WTC11 (cell line): ENCODE measurements around the gene HMGB1.

Experiments used
- ATF3 ChIP-seq: sonication (generic); formaldehyde crosslinking; conservative IDR thresholded peaks from 2 replicates; pipeline ENCODE4 v1.8.1; 2022; ENCODE audit warnings: mild to moderate bottlenecking, missing genetic modification reagents
- ELF4 ChIP-seq: sonication (generic); formaldehyde crosslinking; IDR thresholded peaks from 2 replicates; pipeline ENCODE4 v1.8.1; 2022; ENCODE audit warnings: low read depth, mild to moderate bottlenecking, moderate library complexity, missing genetic modification reagents
- JUN ChIP-seq: sonication (generic); formaldehyde crosslinking; IDR thresholded peaks from 2 replicates; pipeline ENCODE4 v1.8.0; 2023; ENCODE audit warnings: mild to moderate bottlenecking, missing genetic modification reagents
- NFYB ChIP-seq: sonication (generic); formaldehyde crosslinking; conservative IDR thresholded peaks from 2 replicates; pipeline ENCODE4 v1.8.0; 2022; ENCODE audit warnings: low read depth, missing genetic modification reagents
- RELA ChIP-seq: sonication (generic); formaldehyde crosslinking; IDR thresholded peaks from 2 replicates; pipeline ENCODE4 v1.8.1; 2022; ENCODE audit warnings: missing genetic modification reagents, mild to moderate bottlenecking, borderline replicate concordance
- TCF7 ChIP-seq: sonication (generic); formaldehyde crosslinking; IDR thresholded peaks from 2 replicates; pipeline ENCODE4 v1.8.0; 2022; ENCODE audit warnings: mild to moderate bottlenecking, low read depth, missing genetic modification reagents, moderate library complexity
- TP53 ChIP-seq: sonication (generic); formaldehyde crosslinking; IDR thresholded peaks from 2 replicates; pipeline ENCODE4 v1.8.1; 2023; ENCODE audit warnings: mild to moderate bottlenecking, missing genetic modification reagents
- ZNF232 ChIP-seq: sonication (generic); formaldehyde crosslinking; IDR thresholded peaks from 2 replicates; pipeline ENCODE4 v1.8.0; 2022; ENCODE audit warnings: mild to moderate bottlenecking, missing genetic modification reagents
- ZNF317 ChIP-seq: sonication (generic); formaldehyde crosslinking; IDR thresholded peaks from 2 replicates; pipeline ENCODE4 v1.8.1; 2023; ENCODE audit warnings: low read depth, mild to moderate bottlenecking, moderate library complexity, missing genetic modification reagents, borderline replicate concordance
- TF ChIP-seq, protein P1 (sequence below): fragments of 200-600 bp; IDR thresholded peaks from 2 replicates; pipeline ENCODE4 v1.8.0; 2022; ENCODE audit warnings: antibody characterized with exemption
- TF ChIP-seq, protein P2 (sequence below): sonication (generic); formaldehyde crosslinking; IDR thresholded peaks from 2 replicates; pipeline ENCODE4 v1.8.1; 2023; ENCODE audit warnings: mild to moderate bottlenecking, missing genetic modification reagents
- TF ChIP-seq, protein P3 (sequence below): sonication (generic); formaldehyde crosslinking; IDR thresholded peaks from 2 replicates; pipeline ENCODE4 v1.8.1; 2023; ENCODE audit warnings: mild to moderate bottlenecking, missing genetic modification reagents, borderline replicate concordance

- TF ChIP-seq, protein P1, sequence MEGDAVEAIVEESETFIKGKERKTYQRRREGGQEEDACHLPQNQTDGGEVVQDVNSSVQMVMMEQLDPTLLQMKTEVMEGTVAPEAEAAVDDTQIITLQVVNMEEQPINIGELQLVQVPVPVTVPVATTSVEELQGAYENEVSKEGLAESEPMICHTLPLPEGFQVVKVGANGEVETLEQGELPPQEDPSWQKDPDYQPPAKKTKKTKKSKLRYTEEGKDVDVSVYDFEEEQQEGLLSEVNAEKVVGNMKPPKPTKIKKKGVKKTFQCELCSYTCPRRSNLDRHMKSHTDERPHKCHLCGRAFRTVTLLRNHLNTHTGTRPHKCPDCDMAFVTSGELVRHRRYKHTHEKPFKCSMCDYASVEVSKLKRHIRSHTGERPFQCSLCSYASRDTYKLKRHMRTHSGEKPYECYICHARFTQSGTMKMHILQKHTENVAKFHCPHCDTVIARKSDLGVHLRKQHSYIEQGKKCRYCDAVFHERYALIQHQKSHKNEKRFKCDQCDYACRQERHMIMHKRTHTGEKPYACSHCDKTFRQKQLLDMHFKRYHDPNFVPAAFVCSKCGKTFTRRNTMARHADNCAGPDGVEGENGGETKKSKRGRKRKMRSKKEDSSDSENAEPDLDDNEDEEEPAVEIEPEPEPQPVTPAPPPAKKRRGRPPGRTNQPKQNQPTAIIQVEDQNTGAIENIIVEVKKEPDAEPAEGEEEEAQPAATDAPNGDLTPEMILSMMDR, result peak; percentile 63
- TF ChIP-seq NFYB (no peak), ZNF317 (CRISPR knock-in tag) (no peak), ZNF232 (peak; percentile 86), ELF4 (CRISPR knock-in tag) (no peak; the same call in 1 of the 2 replicates), ATF3 (CRISPR knock-in tag) (no peak), TP53 (peak; percentile 86), RELA (CRISPR knock-in tag) (0 out of 2 replicates have a peak, but pooled peaks have one; percentile 55), JUN (0 out of 2 replicates have a peak, but pooled peaks have one; percentile 45), TCF7 (CRISPR knock-in tag) (0 out of 2 replicates have a peak, but pooled peaks have one; percentile 34)
- TF ChIP-seq, protein P2, sequence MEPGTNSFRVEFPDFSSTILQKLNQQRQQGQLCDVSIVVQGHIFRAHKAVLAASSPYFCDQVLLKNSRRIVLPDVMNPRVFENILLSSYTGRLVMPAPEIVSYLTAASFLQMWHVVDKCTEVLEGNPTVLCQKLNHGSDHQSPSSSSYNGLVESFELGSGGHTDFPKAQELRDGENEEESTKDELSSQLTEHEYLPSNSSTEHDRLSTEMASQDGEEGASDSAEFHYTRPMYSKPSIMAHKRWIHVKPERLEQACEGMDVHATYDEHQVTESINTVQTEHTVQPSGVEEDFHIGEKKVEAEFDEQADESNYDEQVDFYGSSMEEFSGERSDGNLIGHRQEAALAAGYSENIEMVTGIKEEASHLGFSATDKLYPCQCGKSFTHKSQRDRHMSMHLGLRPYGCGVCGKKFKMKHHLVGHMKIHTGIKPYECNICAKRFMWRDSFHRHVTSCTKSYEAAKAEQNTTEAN, result peak; percentile 94
- TF ChIP-seq, protein P3, sequence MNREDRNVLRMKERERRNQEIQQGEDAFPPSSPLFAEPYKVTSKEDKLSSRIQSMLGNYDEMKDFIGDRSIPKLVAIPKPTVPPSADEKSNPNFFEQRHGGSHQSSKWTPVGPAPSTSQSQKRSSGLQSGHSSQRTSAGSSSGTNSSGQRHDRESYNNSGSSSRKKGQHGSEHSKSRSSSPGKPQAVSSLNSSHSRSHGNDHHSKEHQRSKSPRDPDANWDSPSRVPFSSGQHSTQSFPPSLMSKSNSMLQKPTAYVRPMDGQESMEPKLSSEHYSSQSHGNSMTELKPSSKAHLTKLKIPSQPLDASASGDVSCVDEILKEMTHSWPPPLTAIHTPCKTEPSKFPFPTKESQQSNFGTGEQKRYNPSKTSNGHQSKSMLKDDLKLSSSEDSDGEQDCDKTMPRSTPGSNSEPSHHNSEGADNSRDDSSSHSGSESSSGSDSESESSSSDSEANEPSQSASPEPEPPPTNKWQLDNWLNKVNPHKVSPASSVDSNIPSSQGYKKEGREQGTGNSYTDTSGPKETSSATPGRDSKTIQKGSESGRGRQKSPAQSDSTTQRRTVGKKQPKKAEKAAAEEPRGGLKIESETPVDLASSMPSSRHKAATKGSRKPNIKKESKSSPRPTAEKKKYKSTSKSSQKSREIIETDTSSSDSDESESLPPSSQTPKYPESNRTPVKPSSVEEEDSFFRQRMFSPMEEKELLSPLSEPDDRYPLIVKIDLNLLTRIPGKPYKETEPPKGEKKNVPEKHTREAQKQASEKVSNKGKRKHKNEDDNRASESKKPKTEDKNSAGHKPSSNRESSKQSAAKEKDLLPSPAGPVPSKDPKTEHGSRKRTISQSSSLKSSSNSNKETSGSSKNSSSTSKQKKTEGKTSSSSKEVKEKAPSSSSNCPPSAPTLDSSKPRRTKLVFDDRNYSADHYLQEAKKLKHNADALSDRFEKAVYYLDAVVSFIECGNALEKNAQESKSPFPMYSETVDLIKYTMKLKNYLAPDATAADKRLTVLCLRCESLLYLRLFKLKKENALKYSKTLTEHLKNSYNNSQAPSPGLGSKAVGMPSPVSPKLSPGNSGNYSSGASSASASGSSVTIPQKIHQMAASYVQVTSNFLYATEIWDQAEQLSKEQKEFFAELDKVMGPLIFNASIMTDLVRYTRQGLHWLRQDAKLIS (CRISPR knock-in tag), result no peak
Observed at GRCh38 chr13:30408319-30409101, 57.2 kb downstream of the HMGB1 start.
